Kidney (tissue), 14 donors: ENCODE results near the gene PTPRO. TPM values are rescaled to one million over a fixed set of nuclear protein-coding genes. Genes with fewer than 3 reads are reported as not detected.

Experiments
- DNase-seq, 5 donors: peaks; one replicate each; pipeline ENCODE4 v3.0.0-alpha.2; 2013 to 2020
- FAIRE-seq: peaks from 2 replicates; lab custom pipeline; 2012; peaks lifted over from hg19 to GRCh38; lab: Jason Lieb, UNC
- H3K27ac ChIP-seq, 2 donors: one replicate each; pipeline ENCODE4 v1.7.0; 2013; ENCODE audit warnings: low read depth in 2 of 2, low read length in 2 of 2, inconsistent platforms in 1 of 2
- H3K27me3 ChIP-seq: one replicate; pipeline ENCODE4 v1.7.1; 2013; ENCODE audit warnings: low read length, inconsistent platforms; ENCODE audit not compliant: control insufficient read depth, insufficient read depth
- H3K36me3 ChIP-seq, 3 donors: one replicate each; pipeline versions ENCODE4 v1.7.0 to v1.7.1; 2013; ENCODE audit warnings: low read length in 3 of 3, control low read depth in 1 of 3, inconsistent platforms in 1 of 3; ENCODE audit not compliant: insufficient read depth in 3 of 3, control insufficient read depth in 2 of 3
- H3K4me1 ChIP-seq, 3 donors: one replicate each; pipeline versions ENCODE4 v1.7.0 to v1.7.1; 2013; ENCODE audit warnings: low read length in 3 of 3, inconsistent platforms in 1 of 3, low read depth in 1 of 3; ENCODE audit not compliant: control insufficient read depth in 2 of 3, insufficient read depth in 2 of 3
- H3K4me3 ChIP-seq, 3 donors: one replicate each; pipeline versions ENCODE4 v1.7.0 to v1.8.1; 2013; ENCODE audit warnings: low read length in 3 of 3, control low read depth in 1 of 3, inconsistent platforms in 1 of 3
- H3K9ac ChIP-seq, 3 donors: one replicate each; pipeline versions ENCODE4 v1.7.0 to v1.7.1; 2013; ENCODE audit warnings: low read length in 3 of 3, control low read depth in 1 of 3, inconsistent platforms in 1 of 3
- H3K9me3 ChIP-seq, 3 donors: one replicate each; pipeline versions ENCODE4 v1.7.0 to v1.7.1; 2013; ENCODE audit warnings: low read length in 3 of 3, control low read depth in 1 of 3, inconsistent platforms in 1 of 3; ENCODE audit not compliant: control insufficient read depth in 2 of 3, insufficient read depth in 1 of 3
- intact Hi-C: fragments of 100-400 bp; cut with DNase I; formaldehyde crosslinking; loops from one replicate; pipeline ENCODE4 v1.11.1; 2022
- polyA plus RNA-seq: library from polyadenylated mRNA; stranded (reverse); fragments of 350-450 nt; fragmentation: Illumina TruSeq; extraction: RNeasy Lipid Tissue Mini Kit (QIAGEN cat#74804); gene quantifications from one replicate; pipeline ENCODE4 v1.2.3, GENCODE V29; 2014; ENCODE audit warnings: low read depth, low replicate concordance; ENCODE audit not compliant: insufficient read depth
- total RNA-seq: library from RNA; stranded (reverse); fragmentation: NEBNext Ultra II Directional; extraction: Animal tissue kit (Norgen Biotek cat#: 25700); gene quantifications from one replicate; pipeline ENCODE4 v1.2.1, GENCODE V29; 2021
- TF ChIP-seq, protein P1 (sequence below): IDR thresholded peaks from 3 replicates; pipeline ENCODE4 v1.5.1; 2012; ENCODE audit warnings: mild to moderate bottlenecking, moderate library complexity, borderline replicate concordance; ENCODE audit not compliant: insufficient read depth; ENCODE audit errors: extremely low read depth
- donor health status: control.
- donor health status: control.
- donor health status: control.
- donor health status: control.
- donor health status: control.
- donor health status: DM: yes; HTN: yes; CAD: no.
- donor health status: Normal renal cell carcinoma (clear cell type).

Gene PTPRO
- total and polyA plus RNA-seq, 2 donors from 2014 or later, result 4.6 to 44.0 TPM

DNA sequence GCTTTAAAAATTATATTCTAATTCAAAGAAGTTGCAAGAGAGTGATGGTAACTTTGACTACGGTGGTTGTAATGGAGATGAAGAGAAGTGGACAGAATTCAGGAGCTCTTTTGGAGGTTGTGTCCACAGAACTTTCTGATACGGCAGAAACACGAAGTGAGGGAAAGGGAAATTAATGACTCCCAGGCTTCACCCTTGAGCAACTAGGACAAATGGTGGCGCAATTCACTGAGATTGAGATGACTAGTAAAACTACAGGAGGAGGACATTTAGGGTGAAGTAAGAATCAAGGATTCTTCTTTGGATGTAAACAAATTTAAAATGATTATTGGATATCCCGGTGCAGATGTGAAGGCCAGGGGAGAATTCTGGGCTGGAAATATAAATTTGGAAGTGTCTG, 212.6 kb downstream of the PTPRO start:
- H3K9ac ChIP-seq, result no peak overlapping the region
- intact Hi-C loops, result no loop called here
- no peaks in the 10 kb centered on the region for H3K9me3 ChIP-seq
- H3K27ac ChIP-seq, result no peak overlapping the region
- H3K4me3 ChIP-seq, result no peak overlapping the region
- H3K4me1 ChIP-seq, result peaks cover 0 to 2% (median 0%) of the 10 kb centered on the region in 3 donors
- TF ChIP-seq, protein P1, sequence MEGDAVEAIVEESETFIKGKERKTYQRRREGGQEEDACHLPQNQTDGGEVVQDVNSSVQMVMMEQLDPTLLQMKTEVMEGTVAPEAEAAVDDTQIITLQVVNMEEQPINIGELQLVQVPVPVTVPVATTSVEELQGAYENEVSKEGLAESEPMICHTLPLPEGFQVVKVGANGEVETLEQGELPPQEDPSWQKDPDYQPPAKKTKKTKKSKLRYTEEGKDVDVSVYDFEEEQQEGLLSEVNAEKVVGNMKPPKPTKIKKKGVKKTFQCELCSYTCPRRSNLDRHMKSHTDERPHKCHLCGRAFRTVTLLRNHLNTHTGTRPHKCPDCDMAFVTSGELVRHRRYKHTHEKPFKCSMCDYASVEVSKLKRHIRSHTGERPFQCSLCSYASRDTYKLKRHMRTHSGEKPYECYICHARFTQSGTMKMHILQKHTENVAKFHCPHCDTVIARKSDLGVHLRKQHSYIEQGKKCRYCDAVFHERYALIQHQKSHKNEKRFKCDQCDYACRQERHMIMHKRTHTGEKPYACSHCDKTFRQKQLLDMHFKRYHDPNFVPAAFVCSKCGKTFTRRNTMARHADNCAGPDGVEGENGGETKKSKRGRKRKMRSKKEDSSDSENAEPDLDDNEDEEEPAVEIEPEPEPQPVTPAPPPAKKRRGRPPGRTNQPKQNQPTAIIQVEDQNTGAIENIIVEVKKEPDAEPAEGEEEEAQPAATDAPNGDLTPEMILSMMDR, result no peak
- DNase-seq (no peak), FAIRE-seq (no peak)
- no peaks in the 10 kb centered on the region for H3K36me3 ChIP-seq
- no peaks in the 10 kb centered on the region for H3K27me3 ChIP-seq

DNA sequence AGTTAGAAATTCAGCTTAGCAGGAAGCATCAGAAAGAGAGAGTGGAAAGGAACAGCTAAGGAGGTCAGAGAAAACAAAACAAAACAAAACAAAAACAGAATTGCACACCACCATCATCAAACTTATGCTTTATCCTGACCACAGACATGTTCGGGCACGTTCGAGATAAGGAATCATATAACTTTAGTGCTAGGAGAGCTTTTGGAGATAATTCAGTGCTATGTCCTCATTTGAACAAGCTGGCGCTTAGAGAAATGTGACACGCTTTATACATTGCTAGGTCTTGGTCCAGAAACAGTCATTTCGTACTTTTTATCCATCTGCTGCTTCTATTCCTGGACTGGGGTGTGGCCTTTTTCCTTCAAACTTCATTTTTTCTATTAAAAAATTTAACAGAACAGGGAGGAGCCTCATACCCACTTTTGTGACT, 213.1 kb downstream of the PTPRO start:
- H3K9me3 ChIP-seq, result no peaks in the 10 kb centered on the region
- H3K9ac ChIP-seq, result no peak overlapping the region
- H3K27ac ChIP-seq, result no peak overlapping the region
- H3K36me3 ChIP-seq, result no peaks in the 10 kb centered on the region
- FAIRE-seq (no peak), DNase-seq (no peak)
- no peaks in the 10 kb centered on the region for H3K27me3 ChIP-seq
- H3K4me3 ChIP-seq, result no peak overlapping the region
- H3K4me1 ChIP-seq, result peaks cover 0 to 2% (median 0%) of the 10 kb centered on the region in 3 donors
- TF ChIP-seq, protein P1, result no peak
- intact Hi-C loops, result no loop called here

DNA sequence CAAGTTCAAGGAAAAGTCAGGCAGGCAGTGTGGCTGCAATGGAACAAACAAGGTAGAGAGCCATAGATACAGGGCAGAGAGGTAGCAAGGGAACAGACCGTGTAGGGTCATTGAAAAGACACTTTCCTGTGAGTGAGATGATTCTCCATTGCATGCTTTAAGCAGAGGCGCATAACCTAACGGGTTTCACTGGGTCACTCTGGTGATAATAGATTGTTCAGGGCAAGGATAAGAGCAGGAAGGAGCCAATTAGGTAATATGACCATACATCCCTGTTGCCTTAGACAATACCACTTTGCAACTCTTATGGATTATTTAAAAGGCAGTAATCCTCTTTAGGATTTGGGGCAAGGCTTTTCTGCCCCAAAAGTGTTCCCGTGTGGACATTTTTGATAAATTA, 214.1 kb downstream of the PTPRO start:
- DNase-seq (no peak), FAIRE-seq (no peak)
- Histone ChIP-seq H3K27ac (no peak overlapping the region), H3K9me3 (no peaks in the 10 kb centered on the region), H3K4me1 (peaks cover 0 to 2% (median 0%) of the 10 kb centered on the region in 3 donors), H3K36me3 (no peaks in the 10 kb centered on the region), H3K9ac (no peak overlapping the region), H3K27me3 (no peaks in the 10 kb centered on the region), H3K4me3 (no peak overlapping the region)
- TF ChIP-seq, protein P1, result no peak
- intact Hi-C loops, result no loop called here

DNA sequence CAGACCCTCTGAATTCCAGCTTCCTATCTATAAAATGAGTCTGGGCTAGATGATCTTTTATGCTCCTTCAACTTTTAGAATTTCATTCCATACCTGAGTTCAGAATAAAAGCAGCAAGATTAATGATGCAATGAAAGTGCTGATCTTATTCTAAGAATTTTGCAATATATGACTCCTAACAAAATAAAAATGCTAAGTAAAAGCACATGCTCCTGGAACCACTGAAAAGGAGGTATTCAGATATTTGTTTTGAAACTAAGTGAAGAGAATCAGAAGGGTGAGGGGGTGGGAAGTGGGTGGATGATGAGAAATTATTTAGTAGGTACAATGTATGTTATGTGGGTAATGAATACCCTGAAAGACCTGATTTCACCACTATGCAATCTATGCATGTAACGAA, 216.6 kb downstream of the PTPRO start:
- H3K9me3 ChIP-seq, result no peaks in the 10 kb centered on the region

More for the DNA sequence above, 216.6 kb downstream of the PTPRO start:
- H3K27ac ChIP-seq, result no peak overlapping the region
- TF ChIP-seq, protein P1, result no peak
- no peaks in the 10 kb centered on the region for H3K27me3 ChIP-seq
- no peak for DNase-seq
- H3K4me3 ChIP-seq, result no peak overlapping the region
- FAIRE-seq, result no peak
- H3K4me1 ChIP-seq, result peaks cover 0 to 2% (median 0%) of the 10 kb centered on the region in 3 donors
- no peak overlapping the region for H3K9ac ChIP-seq
- H3K36me3 ChIP-seq, result no peaks in the 10 kb centered on the region
- intact Hi-C loops, result no loop called here
